Upper lobe of left lung (tissue), 4 donors: Measurements from ENCODE around the gene SMC6.

Experiments
- EP300 ChIP-seq, 4 donors: sonication (generic); formaldehyde crosslinking; IDR thresholded peaks; one replicate each; pipeline ENCODE4 v1.5.1; 2017; ENCODE audit warnings: antibody characterized with exemption in 4 of 4, control low read depth in 2 of 4
- POLR2A ChIP-seq, 4 donors: fragments of 450-650 bp; IDR thresholded peaks; one replicate each; pipeline ENCODE4 v1.5.1; 2016 to 2017; ENCODE audit warnings: antibody characterized with exemption in 4 of 4, mild to moderate bottlenecking in 2 of 4
- POLR2AphosphoS5 ChIP-seq, 2 donors: sonication (generic); formaldehyde crosslinking; IDR thresholded peaks; one replicate each; pipeline ENCODE4 v1.5.1; 2017; ENCODE audit warnings: antibody characterized with exemption in 2 of 2
- TF ChIP-seq, protein P1 (sequence below), 6 experiments: fragments of 450-650 bp in 4 of 6; fragments of 200-600 bp in 2 of 6; sonication (generic) in 2 of 6; IDR thresholded peaks; one replicate each; pipeline ENCODE4 v1.5.1; 2016 to 2019; ENCODE audit warnings: antibody characterized with exemption in 6 of 6

DNA sequence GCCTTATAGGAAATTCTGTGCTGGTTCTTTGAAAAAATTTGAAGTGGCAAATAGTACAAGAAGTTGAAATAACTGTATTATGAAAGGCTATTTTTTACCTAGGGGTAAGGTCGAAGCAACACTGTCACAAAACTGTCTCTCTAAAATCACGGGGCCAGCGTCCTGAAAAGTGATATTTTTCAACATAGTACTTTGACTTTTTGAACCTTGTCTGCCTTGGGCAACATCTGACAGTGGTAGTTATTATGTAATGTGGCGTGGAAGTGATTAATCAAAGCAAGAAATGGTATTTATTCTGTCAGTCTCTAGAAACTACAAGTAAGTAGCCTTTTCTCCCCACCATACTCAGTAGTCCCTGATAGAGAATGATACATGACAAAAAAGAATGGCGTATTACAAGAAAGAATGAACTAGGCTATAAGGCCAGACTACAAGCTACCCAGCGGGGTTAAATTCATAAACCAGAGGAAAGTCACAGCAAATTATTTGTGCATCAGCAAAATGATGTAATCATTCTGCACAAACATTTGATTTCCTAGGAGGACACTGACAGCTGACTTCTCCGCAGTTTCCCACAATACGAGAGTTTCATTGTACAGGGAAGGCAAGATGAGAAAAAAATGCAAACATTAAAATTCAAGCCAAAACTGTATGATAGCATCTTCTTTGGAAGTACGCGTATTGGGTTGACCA, 10.2 kb upstream of the SMC6 start:
- TF ChIP-seq, protein P1, sequence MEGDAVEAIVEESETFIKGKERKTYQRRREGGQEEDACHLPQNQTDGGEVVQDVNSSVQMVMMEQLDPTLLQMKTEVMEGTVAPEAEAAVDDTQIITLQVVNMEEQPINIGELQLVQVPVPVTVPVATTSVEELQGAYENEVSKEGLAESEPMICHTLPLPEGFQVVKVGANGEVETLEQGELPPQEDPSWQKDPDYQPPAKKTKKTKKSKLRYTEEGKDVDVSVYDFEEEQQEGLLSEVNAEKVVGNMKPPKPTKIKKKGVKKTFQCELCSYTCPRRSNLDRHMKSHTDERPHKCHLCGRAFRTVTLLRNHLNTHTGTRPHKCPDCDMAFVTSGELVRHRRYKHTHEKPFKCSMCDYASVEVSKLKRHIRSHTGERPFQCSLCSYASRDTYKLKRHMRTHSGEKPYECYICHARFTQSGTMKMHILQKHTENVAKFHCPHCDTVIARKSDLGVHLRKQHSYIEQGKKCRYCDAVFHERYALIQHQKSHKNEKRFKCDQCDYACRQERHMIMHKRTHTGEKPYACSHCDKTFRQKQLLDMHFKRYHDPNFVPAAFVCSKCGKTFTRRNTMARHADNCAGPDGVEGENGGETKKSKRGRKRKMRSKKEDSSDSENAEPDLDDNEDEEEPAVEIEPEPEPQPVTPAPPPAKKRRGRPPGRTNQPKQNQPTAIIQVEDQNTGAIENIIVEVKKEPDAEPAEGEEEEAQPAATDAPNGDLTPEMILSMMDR (IDR thresholded peaks at IDR 0.05): no peak
- no peak for TF ChIP-seq EP300 (IDR thresholded peaks at IDR 0.05)
- TF ChIP-seq POLR2AphosphoS5 (IDR thresholded peaks at IDR 0.05): no peak
- TF ChIP-seq POLR2A (IDR thresholded peaks at IDR 0.05): no peak
